ACC112 (cell line): Measurements from ENCODE around the gene GINS3.
"Not testable (repeated sequence)": the region's sequence is repeated elsewhere in the genome, so short reads cannot be mapped to it uniquely, and the experiment has no call there.

Experiments used
- H2AFZ ChIP-seq: fragments of 200-600 bp; sonication (generic); one replicate; pipeline ENCODE4 v1.6.0; 2017; ENCODE audit warnings: antibody characterized with exemption, low read length; ENCODE audit not compliant: unreplicated experiment
- H3K27ac ChIP-seq: fragments of 200-600 bp; sonication (generic); 2 replicates; pipeline ENCODE4 v1.5.1; 2014; ENCODE audit warnings: low read depth, mild to moderate bottlenecking, antibody characterized with exemption, low read length, moderate library complexity
- H3K27me3 ChIP-seq: fragments of 200-600 bp; sonication (generic); 2 replicates; pipeline ENCODE4 v1.6.1; 2014; ENCODE audit warnings: mild to moderate bottlenecking, antibody characterized with exemption, low read length, moderate library complexity, mixed read lengths; ENCODE audit not compliant: insufficient read depth
- H3K36me3 ChIP-seq: fragments of 200-600 bp; sonication (generic); 2 replicates; pipeline ENCODE4 v1.6.1; 2016; ENCODE audit warnings: mild to moderate bottlenecking, antibody characterized with exemption, low read length, moderate library complexity, mixed read lengths; ENCODE audit not compliant: insufficient read depth
- H3K4me1 ChIP-seq: fragments of 200-600 bp; sonication (generic); one replicate; pipeline ENCODE4 v1.6.1; 2016; ENCODE audit warnings: low read length, mixed read lengths; ENCODE audit not compliant: insufficient read depth, unreplicated experiment, control insufficient read depth
- H3K4me3 ChIP-seq: fragments of 200-600 bp; sonication (generic); 2 replicates; pipeline ENCODE4 v1.5.1; 2014; ENCODE audit warnings: mild to moderate bottlenecking, low read depth, low read length
- H3K79me2 ChIP-seq: fragments of 200-600 bp; sonication (generic); one replicate; pipeline ENCODE4 v1.6.0; 2016; ENCODE audit warnings: low read length; ENCODE audit not compliant: control insufficient read depth, unreplicated experiment, insufficient read depth

GINS3 gene

DNA sequence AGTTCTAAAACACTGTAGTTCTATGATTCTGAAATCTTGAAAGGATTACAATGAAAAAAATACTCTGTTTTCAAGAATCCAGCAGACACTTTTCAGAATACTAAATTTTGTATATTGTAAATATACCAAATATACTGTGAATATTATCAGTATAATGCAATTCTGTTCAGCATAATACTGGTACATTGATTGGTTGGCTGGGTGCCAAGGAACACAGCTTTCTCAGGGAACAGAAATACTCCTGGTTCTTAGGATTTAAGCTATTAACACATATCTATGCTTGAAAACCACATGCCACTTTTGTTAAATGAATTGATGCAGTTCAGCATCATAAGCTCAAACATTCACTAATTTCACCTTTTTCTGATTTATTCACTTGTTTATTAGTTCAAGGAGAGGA lies 2.5 kb upstream of the GINS3 start:
- Histone ChIP-seq H3K36me3 (no peaks in the 10 kb centered on the region), H3K27me3 (no peaks in the 10 kb centered on the region), H3K4me3 (no peak overlapping the region), H3K27ac (no peak overlapping the region), H3K79me2 (peaks cover 20% of the 10 kb centered on the region), H2AFZ (no peak overlapping the region), H3K4me1 (peaks cover 3% of the 10 kb centered on the region)

DNA sequence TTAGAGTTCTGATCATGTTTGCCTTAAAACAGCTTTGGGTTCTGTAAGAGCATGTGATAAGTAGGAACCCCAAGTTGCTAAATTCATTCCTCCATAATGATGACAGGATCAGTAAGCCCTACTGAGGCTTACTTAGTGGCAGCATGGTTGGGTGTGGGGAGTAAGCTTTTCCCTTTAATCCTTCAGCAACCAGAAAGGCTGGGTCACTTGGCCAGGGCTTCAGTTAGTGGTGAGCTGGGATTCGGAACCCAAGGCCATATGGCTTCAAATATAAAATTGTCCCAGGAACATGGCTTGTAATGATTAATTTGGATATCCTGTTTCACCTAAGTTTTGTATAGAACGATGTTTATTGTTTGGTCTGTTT lies 850 bp downstream of the GINS3 start:
- Histone ChIP-seq H3K4me3 (peak overlapping the region; percentile 95), H3K79me2 (peaks cover 21% of the 10 kb centered on the region), H3K27ac (peak overlapping the region; percentile 57; the same call in 1 of the 2 replicates), H3K27me3 (no peaks in the 10 kb centered on the region), H2AFZ (peak overlapping the region; percentile 97), H3K4me1 (peaks cover 3% of the 10 kb centered on the region), H3K36me3 (no peaks in the 10 kb centered on the region)

DNA sequence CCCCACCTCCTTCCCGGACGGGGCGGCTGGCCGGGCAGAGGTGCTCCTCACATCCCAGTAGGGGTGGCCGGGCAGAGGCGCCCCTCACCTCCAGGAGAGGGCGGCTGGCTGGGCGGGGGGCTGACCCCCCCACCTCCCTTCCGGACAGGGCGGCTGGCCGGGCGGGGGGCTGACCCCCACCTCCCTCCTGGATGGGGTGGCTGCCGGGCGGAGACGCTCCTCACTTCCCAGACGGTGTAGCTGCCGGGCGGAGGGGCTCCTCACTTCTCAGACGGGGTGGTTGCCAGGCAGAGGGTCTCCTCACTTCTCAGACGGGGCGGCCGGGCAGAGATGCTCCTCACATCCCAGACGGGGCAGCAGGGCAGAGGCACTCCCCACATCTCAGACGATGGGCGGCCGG lies 4.6 kb downstream of the GINS3 start:
- not testable (repeated sequence) for H3K27ac ChIP-seq, H3K4me3 ChIP-seq, H2AFZ ChIP-seq, H3K36me3 ChIP-seq, H3K27me3 ChIP-seq
- Histone ChIP-seq H3K4me1 (peaks cover 11% of the 10 kb centered on the region), H3K79me2 (peaks cover 21% of the 10 kb centered on the region)

DNA sequence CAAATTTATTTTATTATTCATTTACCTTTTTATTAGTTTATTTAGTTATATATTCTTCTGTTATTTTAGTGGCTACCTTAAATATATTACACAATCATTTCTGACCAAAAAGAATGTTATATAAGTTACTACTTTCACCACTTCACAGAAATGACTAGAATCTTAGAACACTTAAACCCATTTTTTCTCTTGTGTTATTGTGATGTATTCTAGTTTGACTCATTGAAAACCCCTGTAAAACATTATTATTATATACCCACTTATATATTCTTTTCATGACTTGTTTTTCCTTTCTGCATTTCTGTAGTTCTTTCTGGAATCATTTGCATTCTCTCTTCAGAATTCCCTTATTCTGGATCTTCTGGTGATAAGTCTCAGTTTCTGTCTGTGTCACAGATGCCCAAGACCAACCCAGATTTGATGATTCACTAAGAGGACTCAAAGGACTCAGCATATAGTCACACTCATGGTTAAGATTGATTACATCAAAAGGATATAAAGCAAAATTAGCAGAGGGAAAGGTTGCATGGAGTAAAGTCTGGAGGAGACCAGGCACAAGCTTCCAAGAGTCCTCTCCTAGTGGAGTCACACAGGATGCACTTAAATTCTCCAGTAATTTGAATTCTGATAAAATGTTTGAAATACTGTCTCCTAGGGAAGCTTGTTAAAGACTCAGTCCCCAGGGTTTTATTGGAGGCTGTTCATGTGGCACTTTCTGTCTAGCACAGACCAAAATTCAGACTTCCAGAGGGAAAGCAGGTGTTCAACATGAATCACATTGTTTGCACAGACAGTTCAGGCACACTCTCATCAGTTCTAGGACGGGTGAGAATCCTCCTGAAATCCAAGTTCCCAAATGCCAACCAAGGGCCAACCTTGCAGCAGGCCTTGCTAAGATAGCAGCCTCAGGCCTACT lies 7.7 kb downstream of the GINS3 start:
- peaks cover 8% of the 10 kb centered on the region for H3K4me1 ChIP-seq
- no peaks in the 10 kb centered on the region for H3K79me2 ChIP-seq
- H3K27me3 ChIP-seq = no peaks in the 10 kb centered on the region

DNA sequence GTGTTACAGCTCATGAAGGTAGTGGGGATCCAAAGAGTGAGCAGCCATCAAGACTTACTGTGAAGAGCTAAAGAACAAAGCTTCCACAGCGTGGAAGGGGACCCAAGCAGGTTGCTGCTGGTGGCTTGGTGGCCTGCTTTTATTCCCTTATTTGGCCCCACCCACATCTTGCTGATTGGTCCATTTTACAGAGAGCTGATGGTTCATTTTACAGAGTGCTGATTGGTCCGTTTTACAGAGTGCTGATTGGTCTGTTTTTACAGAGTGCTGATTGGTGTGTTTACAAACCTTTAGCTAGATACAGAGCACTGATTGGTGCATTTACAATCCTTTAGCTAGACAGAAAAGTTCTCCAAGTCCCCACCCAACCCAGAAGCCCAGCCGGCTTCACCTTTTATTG lies 9.0 kb downstream of the GINS3 start:
- H3K4me3 ChIP-seq = not testable (repeated sequence)

More for the DNA sequence above, 7.7 kb downstream of the GINS3 start:
- Histone ChIP-seq H3K36me3 (peaks cover 2% of the 10 kb centered on the region; the same call in 1 of the 2 replicates), H2AFZ (no peak overlapping the region), H3K27ac (peak overlapping the region; percentile 35; the same call in 1 of the 2 replicates), H3K4me3 (no peak overlapping the region)

DNA sequence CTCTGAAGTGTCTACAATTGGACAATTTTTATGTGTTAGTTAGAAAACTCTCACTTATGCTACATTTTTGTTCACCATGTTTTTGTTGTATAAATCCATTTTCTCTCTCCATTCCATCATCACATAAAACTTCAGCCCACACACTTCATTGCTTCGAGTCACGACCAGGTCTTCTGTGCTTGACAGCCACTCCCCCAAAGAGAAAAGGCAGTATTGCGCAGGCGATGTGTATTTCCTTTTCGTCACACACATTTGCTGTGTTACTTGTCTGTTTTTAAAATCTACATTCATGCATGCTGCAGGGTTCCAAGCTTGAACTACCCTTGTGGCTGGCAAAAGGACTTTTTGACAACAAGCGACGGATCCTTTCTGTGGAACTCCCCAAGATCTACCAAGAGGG lies 10.5 kb downstream of the GINS3 start:
- peaks cover 8% of the 10 kb centered on the region for H3K4me1 ChIP-seq
- no peaks in the 10 kb centered on the region for H3K79me2 ChIP-seq
- no peak overlapping the region for H3K27ac ChIP-seq
- no peak overlapping the region for H3K4me3 ChIP-seq
- peaks cover 2% of the 10 kb centered on the region; the same call in 1 of the 2 replicates for H3K36me3 ChIP-seq
- no peaks in the 10 kb centered on the region for H3K27me3 ChIP-seq
- H2AFZ ChIP-seq = no peak overlapping the region

More for the DNA sequence above, 9.0 kb downstream of the GINS3 start:
- not testable (repeated sequence) for H3K79me2 ChIP-seq, H3K27ac ChIP-seq, H3K36me3 ChIP-seq, H3K4me1 ChIP-seq, H3K27me3 ChIP-seq, H2AFZ ChIP-seq

DNA sequence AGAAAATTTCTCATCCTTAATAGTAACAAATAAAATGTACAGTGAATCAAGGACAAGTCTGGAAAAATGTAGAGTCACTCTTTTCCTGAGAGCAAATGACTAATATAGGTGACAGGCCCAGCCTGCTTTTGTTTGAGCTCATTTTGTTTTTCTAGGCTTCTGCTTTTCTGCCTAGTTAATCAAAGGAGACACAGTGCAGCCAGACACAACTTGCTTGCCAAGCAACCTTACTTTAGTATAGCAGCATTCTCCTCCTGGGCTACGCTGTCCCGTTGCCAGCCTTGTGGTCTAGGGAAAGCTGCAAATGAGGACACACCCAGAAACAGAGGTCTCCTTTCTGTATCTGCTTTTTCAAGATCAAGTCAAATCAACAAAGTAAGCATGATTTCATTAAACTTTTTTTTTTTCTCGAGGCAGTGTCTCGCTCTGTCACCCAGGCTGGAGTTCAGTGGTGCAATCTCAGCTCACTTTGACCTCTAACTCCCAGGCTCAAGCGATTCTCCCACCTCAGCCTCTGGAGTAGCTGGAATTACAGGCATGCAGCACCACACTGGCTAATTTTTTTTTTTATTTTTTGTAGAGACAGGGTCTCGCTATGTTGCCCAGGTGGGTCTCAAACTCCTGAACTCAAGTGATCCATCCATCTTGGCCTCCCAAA lies 17.2 kb downstream of the GINS3 start:
- no peak overlapping the region for H2AFZ ChIP-seq
- H3K79me2 ChIP-seq = no peaks in the 10 kb centered on the region
- H3K27me3 ChIP-seq = no peaks in the 10 kb centered on the region
- H3K4me3 ChIP-seq = no peak overlapping the region
- peak overlapping the region; percentile 59 for H3K27ac ChIP-seq
- H3K36me3 ChIP-seq = no peaks in the 10 kb centered on the region
- peaks cover 13% of the 10 kb centered on the region for H3K4me1 ChIP-seq

DNA sequence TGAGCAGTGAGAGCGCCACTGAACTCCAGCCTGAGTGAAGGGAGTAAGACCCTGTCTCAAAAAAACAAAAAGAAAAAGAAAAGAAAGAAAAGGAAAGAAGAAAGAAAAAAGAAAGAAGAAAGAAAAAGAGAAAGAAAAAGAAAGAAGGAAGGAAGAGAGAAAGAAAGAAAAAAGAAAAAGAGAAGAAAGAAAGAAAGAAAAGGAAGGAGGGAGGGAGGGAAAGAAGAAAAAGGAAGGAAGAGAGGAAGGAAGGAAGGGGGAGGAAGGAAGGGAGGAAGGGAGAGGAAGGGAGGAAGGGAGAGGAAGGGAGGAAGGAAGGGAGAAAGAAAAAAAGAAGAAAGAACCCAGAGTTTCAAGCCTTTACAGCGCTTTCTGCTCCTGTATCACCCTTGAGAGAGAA lies 19.1 kb downstream of the GINS3 start:
- Histone ChIP-seq H3K4me1 (peaks cover 13% of the 10 kb centered on the region), H3K27me3 (no peaks in the 10 kb centered on the region), H3K36me3 (no peaks in the 10 kb centered on the region), H3K27ac (no peak overlapping the region), H3K79me2 (no peaks in the 10 kb centered on the region), H3K4me3 (no peak overlapping the region), H2AFZ (no peak overlapping the region)

DNA sequence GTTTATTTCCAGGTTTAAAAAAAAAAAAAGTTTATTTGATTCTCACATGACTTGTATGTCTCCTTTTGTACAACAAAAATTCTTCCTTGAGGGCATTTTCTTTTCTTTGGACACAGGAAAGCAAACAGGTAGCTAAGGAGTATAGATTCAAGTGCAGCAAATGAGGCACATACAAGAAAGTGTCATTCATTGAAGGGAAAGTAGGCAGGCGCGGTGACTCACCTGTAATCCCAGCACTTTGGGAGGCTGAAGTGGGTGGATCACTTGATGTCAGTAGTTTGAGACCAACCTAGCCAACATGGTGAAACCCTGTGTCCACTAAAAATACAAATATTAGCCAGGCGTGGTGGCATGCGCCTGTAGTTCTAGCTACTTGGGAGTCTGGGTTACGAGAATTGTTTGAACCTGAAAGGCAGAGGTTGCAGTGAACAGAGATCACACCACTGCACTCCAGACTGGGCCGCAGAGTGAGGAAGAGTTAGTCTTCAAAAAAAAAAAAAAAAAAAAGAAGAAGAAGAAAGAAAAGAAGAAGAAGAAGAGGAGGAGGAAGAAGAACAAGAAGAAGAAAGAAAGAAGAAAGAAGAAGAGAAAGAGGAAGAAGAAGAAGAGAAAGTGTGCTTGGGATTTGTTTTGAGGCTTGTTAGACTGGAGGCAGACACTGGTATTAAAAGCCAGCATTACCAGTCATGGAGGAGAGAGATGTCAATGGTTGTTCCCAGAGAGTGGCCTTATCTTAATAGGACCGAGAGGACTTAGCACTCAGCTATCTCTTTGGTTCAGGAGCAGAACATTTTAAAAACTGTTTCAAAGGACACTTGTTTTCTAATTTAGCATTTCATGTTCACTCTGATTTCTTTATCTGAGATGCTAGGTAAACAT lies 19.7 kb downstream of the GINS3 start:
- no peaks in the 10 kb centered on the region for H3K27me3 ChIP-seq
- H3K36me3 ChIP-seq = no peaks in the 10 kb centered on the region
- peaks cover 13% of the 10 kb centered on the region for H3K4me1 ChIP-seq
- H3K79me2 ChIP-seq = no peaks in the 10 kb centered on the region
- H2AFZ ChIP-seq = no peak overlapping the region
- no peak overlapping the region for H3K27ac ChIP-seq
- H3K4me3 ChIP-seq = no peak overlapping the region

DNA sequence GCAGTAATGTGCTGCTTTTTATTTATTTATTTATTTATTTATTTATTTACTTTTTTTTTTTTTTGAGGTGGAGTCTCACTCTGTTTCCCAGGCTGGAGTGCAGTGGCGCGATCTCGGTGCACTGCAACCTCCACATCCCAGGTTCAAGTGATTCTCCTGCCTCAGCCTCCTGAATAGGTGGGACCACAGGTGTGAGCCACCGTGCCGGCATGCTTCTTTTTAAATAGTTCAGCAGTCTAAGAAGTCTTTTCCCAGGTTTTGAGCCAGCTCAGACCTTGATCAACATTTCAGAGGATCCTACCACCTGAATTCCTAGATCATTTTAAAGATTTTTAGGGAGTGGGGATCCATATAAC lies 20.3 kb downstream of the GINS3 start:
- H3K27me3 ChIP-seq, H3K36me3 ChIP-seq, H3K79me2 ChIP-seq, H3K27ac ChIP-seq, H2AFZ ChIP-seq, H3K4me3 ChIP-seq: not testable (repeated sequence)
- H3K4me1 ChIP-seq = peaks cover 13% of the 10 kb centered on the region
